Upper lobe of left lung (tissue), 6 donors: ENCODE results near the gene RGS7. TPM values are rescaled to one million over a fixed set of nuclear protein-coding genes. Genes with fewer than 3 reads are reported as not detected.
"Not testable (repeated sequence)": the region's sequence is repeated elsewhere in the genome, so short reads cannot be mapped to it uniquely, and the experiment has no call there.

ENCODE experiments used
- ATAC-seq, 2 donors: fragments of 200-7000 bp; cut with Tn5 transposase; one replicate each; pipeline ENCODE4 v1.9.1; 2022; ENCODE audit warnings: mild to moderate bottlenecking in 2 of 2, moderate library complexity in 2 of 2; ENCODE audit not compliant: low FRiP score in 2 of 2
- DNase-seq, 2 donors: peaks; one replicate each; pipeline ENCODE4 v3.0.0-alpha.2; 2019 to 2020
- H3K27ac ChIP-seq, 4 donors: fragments of 200-600 bp; sonication (generic); one replicate each; pipeline ENCODE4 v1.5.1; 2016 to 2019
- H3K27me3 ChIP-seq, 4 donors: fragments of 200-600 bp; sonication (generic); one replicate each; pipeline ENCODE4 v1.5.1; 2017 to 2019
- H3K36me3 ChIP-seq, 4 donors: fragments of 200-600 bp; sonication (generic); one replicate each; pipeline ENCODE4 v1.5.1; 2016 to 2019
- H3K4me1 ChIP-seq, 4 donors: fragments of 200-600 bp; sonication (generic); one replicate each; pipeline ENCODE4 v1.5.1; 2018 to 2019
- H3K4me3 ChIP-seq, 4 donors: fragments of 200-600 bp; sonication (generic); one replicate each; pipeline ENCODE4 v1.5.1; 2017 to 2019; ENCODE audit warnings: mild to moderate bottlenecking in 2 of 4, moderate library complexity in 1 of 4
- H3K9me3 ChIP-seq, 4 donors: fragments of 200-600 bp; sonication (generic); one replicate each; pipeline ENCODE4 v1.5.1; 2018 to 2019
- CTCF ChIP-seq, 6 experiments: fragments of 450-650 bp in 4 of 6; fragments of 200-600 bp in 2 of 6; sonication (generic) in 2 of 6; IDR thresholded peaks; one replicate each; pipeline ENCODE4 v1.5.1; 2016 to 2019; ENCODE audit warnings: antibody characterized with exemption in 6 of 6
- EP300 ChIP-seq, 4 donors: sonication (generic); formaldehyde crosslinking; IDR thresholded peaks; one replicate each; pipeline ENCODE4 v1.5.1; 2017; ENCODE audit warnings: antibody characterized with exemption in 4 of 4, control low read depth in 2 of 4
- POLR2A ChIP-seq, 4 donors: fragments of 450-650 bp; IDR thresholded peaks; one replicate each; pipeline ENCODE4 v1.5.1; 2016 to 2017; ENCODE audit warnings: antibody characterized with exemption in 4 of 4, mild to moderate bottlenecking in 2 of 4
- POLR2AphosphoS5 ChIP-seq, 2 donors: sonication (generic); formaldehyde crosslinking; IDR thresholded peaks; one replicate each; pipeline ENCODE4 v1.5.1; 2017; ENCODE audit warnings: antibody characterized with exemption in 2 of 2
- WGBS, 2 donors: methylation state at CpG; one replicate each; pipeline ENCODE4 v1.1.5; 2017 to 2018; 5-methylcytosine and 5-hydroxymethylcytosine counted together
- total RNA-seq, 6 donors: library from RNA; depleted of rRNA in 4 of 6; stranded (reverse); fragments of >200 nt in 4 of 6; gene quantifications; one replicate each; pipeline versions ENCODE4 v1.1.0 to v1.2.1, GENCODE V29; 2016 to 2021
- donor health status: DM: no; HTN: no; CAD: no; lungs with moderate emphysema.
- donor health status: DM: no; HTN: yes; CAD: no; lungs with severe emphysema.

The RGS7 gene
- total RNA-seq, 6 donors from 2014 or later, result 0.15 TPM; not detected in 5

DNA sequence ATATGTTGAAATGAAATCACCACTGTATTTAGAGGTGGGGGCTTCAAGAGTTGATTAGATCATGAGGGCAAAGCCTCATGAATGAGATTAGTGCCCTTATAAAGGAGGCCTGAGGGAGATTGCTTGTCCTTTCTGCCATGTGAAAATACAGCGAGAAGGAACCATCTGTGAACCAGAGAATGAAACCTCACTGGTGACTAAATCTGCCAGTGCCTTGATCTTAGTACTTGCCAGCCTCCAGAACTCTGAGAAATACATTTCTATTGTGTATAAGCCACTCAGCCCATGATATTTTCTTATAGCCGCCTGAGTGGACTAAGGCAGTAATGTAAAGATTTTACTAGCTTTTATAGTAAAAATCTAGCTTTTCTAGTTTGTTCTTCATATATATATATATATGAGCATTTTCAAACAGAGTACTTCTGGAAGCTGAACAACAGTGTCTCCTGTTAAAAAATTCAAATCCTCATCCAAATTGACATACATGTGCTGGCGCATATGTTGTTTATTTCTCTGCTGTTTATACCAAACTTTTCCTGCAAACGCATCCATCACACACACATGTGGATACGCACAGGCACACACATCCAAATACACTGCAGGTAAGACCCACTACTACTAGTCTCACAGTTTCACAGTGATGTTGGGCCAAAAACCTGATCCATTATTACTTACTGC lies 213.1 kb downstream of the RGS7 start:
- Histone ChIP-seq H3K36me3 (no peaks in the 10 kb centered on the region), H3K27me3 (no peaks in the 10 kb centered on the region), H3K9me3 (peaks cover 0 to 8% (median 0%) of the 10 kb centered on the region in 4 donors), H3K4me3 (no peak overlapping the region), H3K4me1 (no peaks in the 10 kb centered on the region), H3K27ac (no peak overlapping the region)
- no peak for DNase-seq
- no peak for TF ChIP-seq EP300 (IDR thresholded peaks at IDR 0.05)
- no peak for TF ChIP-seq POLR2A (IDR thresholded peaks at IDR 0.05)
- no peak for TF ChIP-seq CTCF (IDR thresholded peaks at IDR 0.05)
- no peak for TF ChIP-seq POLR2AphosphoS5 (IDR thresholded peaks at IDR 0.05)
- WGBS, 2 donors, result 89 to 92% methylated on average over 5 of the region's 5 CpGs
- no peak for ATAC-seq

GRCh38 chr1:241142493-241142892 lies 214.5 kb downstream of the RGS7 start:
- TF ChIP-seq EP300 (IDR thresholded peaks at IDR 0.05), result no peak
- TF ChIP-seq CTCF (IDR thresholded peaks at IDR 0.05), result no peak
- no peak for TF ChIP-seq POLR2A (IDR thresholded peaks at IDR 0.05)
- no peak for TF ChIP-seq POLR2AphosphoS5 (IDR thresholded peaks at IDR 0.05)
- H3K27ac ChIP-seq, result no peak overlapping the region

GRCh38 chr1:241141646-241142045 lies 215.4 kb downstream of the RGS7 start:
- not testable (repeated sequence) for H3K4me3 ChIP-seq, H3K9me3 ChIP-seq, H3K36me3 ChIP-seq, H3K4me1 ChIP-seq, ATAC-seq, H3K27ac ChIP-seq, DNase-seq, H3K27me3 ChIP-seq
- WGBS, 2 donors, result 68 to 83% methylated on average over 3 of the region's 3 CpGs

More at GRCh38 chr1:241142493-241142892, 214.5 kb downstream of the RGS7 start:
- WGBS, 2 donors, result 73 to 78% methylated on average over 4 of the region's 4 CpGs
- no peak for DNase-seq
- ATAC-seq, result no peak
- H3K27me3 ChIP-seq, result no peaks in the 10 kb centered on the region
- H3K9me3 ChIP-seq, result peaks cover 0 to 8% (median 0%) of the 10 kb centered on the region in 4 donors
- H3K4me3 ChIP-seq, result no peak overlapping the region
- H3K36me3 ChIP-seq, result no peaks in the 10 kb centered on the region
- H3K4me1 ChIP-seq, result no peaks in the 10 kb centered on the region

DNA sequence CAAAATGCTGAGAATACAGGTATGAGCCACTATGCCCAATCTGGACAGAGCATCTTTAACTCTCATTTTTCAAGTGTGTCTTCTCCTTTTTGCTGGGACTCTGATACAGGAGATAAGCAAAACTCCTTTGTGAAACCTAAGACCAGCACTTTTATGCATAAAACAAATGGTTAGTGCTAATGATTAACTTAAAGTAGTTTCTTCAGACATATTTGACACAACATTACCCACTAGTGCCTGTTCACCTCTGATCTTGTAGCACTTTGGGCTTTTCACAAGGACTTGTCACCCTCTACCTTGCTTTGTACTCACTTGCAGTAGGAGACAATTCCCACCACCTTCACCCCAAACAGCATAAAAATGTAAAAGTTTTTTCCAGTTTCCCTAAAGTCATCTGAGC lies 216.3 kb downstream of the RGS7 start:
- Histone ChIP-seq H3K27ac (no peak overlapping the region), H3K36me3 (no peaks in the 10 kb centered on the region), H3K9me3 (peaks cover 0 to 8% (median 0%) of the 10 kb centered on the region in 4 donors), H3K4me1 (no peaks in the 10 kb centered on the region), H3K4me3 (no peak overlapping the region), H3K27me3 (no peaks in the 10 kb centered on the region)
- TF ChIP-seq POLR2AphosphoS5 (IDR thresholded peaks at IDR 0.05), result no peak
- no peak for TF ChIP-seq POLR2A (IDR thresholded peaks at IDR 0.05)
- no peak for TF ChIP-seq EP300 (IDR thresholded peaks at IDR 0.05)
- TF ChIP-seq CTCF (IDR thresholded peaks at IDR 0.05), result no peak
- no peak for DNase-seq
- ATAC-seq, result no peak

DNA sequence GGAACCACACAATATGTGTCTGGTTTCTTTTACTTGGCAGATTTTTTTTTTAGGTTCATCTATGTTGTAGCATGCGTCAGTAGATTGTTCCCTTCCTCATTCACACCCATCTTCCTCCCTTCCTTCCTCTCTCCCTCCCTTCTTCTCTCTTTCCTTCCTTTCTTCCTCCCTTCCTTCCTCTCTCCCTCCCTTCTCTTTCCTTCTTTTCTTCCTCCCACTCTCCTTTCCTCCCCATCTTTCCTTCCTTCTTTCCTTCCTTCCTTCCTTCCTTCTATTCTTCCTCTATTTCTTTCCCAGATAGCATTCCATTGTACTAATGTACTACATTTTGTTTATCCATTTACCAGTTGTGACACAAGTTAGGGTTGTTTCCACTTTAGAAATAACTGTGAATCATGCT lies 218.0 kb downstream of the RGS7 start:
- Histone ChIP-seq H3K4me3 (no peak overlapping the region), H3K4me1 (no peaks in the 10 kb centered on the region), H3K27ac (no peak overlapping the region), H3K27me3 (no peaks in the 10 kb centered on the region), H3K9me3 (peaks cover 0 to 8% (median 0%) of the 10 kb centered on the region in 4 donors), H3K36me3 (no peaks in the 10 kb centered on the region)
- no peak for DNase-seq
- 56 to 65% methylated on average over 1 of the region's 1 CpG for WGBS, 2 donors
- no peak for ATAC-seq
- no peak for TF ChIP-seq EP300 (IDR thresholded peaks at IDR 0.05)
- TF ChIP-seq CTCF (IDR thresholded peaks at IDR 0.05), result no peak
- TF ChIP-seq POLR2AphosphoS5 (IDR thresholded peaks at IDR 0.05), result no peak
- TF ChIP-seq POLR2A (IDR thresholded peaks at IDR 0.05), result no peak
